SK-N-SH (cell line): ENCODE results near the gene TBC1D13.

Experiments used
- CTCF ChIP-seq: fragments of 200-600 bp; sonication (generic); IDR thresholded peaks from 2 replicates; pipeline ENCODE4 v1.6.1; 2017; ENCODE audit warnings: antibody characterized with exemption, mild to moderate bottlenecking, moderate library complexity
- EP300 ChIP-seq, 2 experiments: IDR thresholded peaks; 2 replicates each; pipeline versions ENCODE4 v1.4.0 to v1.6.1; 2012; ENCODE audit warnings: borderline replicate concordance in 1 of 2, low read depth in 1 of 2, low read length in 1 of 2
- EZH2phosphoT487 ChIP-seq: fragments of 200-600 bp; sonication (generic); IDR thresholded peaks from 2 replicates; pipeline ENCODE4 v1.6.1; 2017; ENCODE audit warnings: low read depth, mixed run types, mild to moderate bottlenecking, antibody characterized with exemption, moderate library complexity, borderline replicate concordance
- GABPA ChIP-seq: IDR thresholded peaks from 2 replicates; pipeline ENCODE4 v1.4.0; 2012; ENCODE audit warnings: low read depth, mild to moderate bottlenecking
- MEF2A ChIP-seq: IDR thresholded peaks from 2 replicates; pipeline ENCODE4 v1.4.0; 2012; ENCODE audit warnings: low read depth, borderline replicate concordance
- MXI1 ChIP-seq: IDR thresholded peaks from 2 replicates; pipeline ENCODE4 v1.6.1; 2012; ENCODE audit warnings: mild to moderate bottlenecking, low read depth, low read length, improper control_type of control experiment
- NFIC ChIP-seq: IDR thresholded peaks from 2 replicates; pipeline ENCODE4 v1.4.0; 2012; ENCODE audit warnings: borderline replicate concordance
- PBX3 ChIP-seq: IDR thresholded peaks from 2 replicates; pipeline ENCODE4; 2012
- POLR2AphosphoS5 ChIP-seq: IDR thresholded peaks from 2 replicates; pipeline ENCODE4 v1.6.1; 2012; ENCODE audit warnings: low read depth, low read length
- RAD21 ChIP-seq: IDR thresholded peaks from 2 replicates; pipeline ENCODE4 v1.6.1; 2012; ENCODE audit warnings: mild to moderate bottlenecking, low read length
- RFX5 ChIP-seq: IDR thresholded peaks from 2 replicates; pipeline ENCODE4 v1.6.1; 2012; ENCODE audit warnings: mild to moderate bottlenecking, improper control_type of control experiment, low read length
- TEAD4 ChIP-seq: IDR thresholded peaks from 2 replicates; pipeline ENCODE4 v1.4.0; 2012; ENCODE audit warnings: mild to moderate bottlenecking, borderline replicate concordance; ENCODE audit not compliant: insufficient read depth
- ZBTB33 ChIP-seq: IDR thresholded peaks from 2 replicates; pipeline ENCODE4 v1.4.0; 2012; ENCODE audit warnings: low read depth, borderline replicate concordance
- TF ChIP-seq, protein P1 (sequence below): fragments of 150-350 bp; IDR thresholded peaks from 2 replicates; pipeline ENCODE4 v1.6.1; 2016; ENCODE audit warnings: mild to moderate bottlenecking, low read depth, low read length

GRCh38 chr9:128770286-128771030 is 16.6 kb upstream of the TBC1D13 start:
- TF ChIP-seq RAD21: no peak
- no peak for TF ChIP-seq CTCF
- TF ChIP-seq TEAD4: no peak
- no peak for TF ChIP-seq GABPA
- TF ChIP-seq PBX3: no peak
- TF ChIP-seq, protein P1, sequence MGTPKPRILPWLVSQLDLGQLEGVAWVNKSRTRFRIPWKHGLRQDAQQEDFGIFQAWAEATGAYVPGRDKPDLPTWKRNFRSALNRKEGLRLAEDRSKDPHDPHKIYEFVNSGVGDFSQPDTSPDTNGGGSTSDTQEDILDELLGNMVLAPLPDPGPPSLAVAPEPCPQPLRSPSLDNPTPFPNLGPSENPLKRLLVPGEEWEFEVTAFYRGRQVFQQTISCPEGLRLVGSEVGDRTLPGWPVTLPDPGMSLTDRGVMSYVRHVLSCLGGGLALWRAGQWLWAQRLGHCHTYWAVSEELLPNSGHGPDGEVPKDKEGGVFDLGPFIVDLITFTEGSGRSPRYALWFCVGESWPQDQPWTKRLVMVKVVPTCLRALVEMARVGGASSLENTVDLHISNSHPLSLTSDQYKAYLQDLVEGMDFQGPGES: no peak
- no peak for TF ChIP-seq MXI1
- no peak for TF ChIP-seq RFX5
- TF ChIP-seq POLR2AphosphoS5: no peak
- TF ChIP-seq ZBTB33: no peak
- no peak for TF ChIP-seq NFIC
- TF ChIP-seq MEF2A: no peak
- no peak for TF ChIP-seq EZH2phosphoT487
- no peak for TF ChIP-seq EP300 (IDR thresholded peaks at IDR 0.05; ENCODE audit: borderline replicate concordance in 1 of 2, low read depth in 1 of 2, low read length in 1 of 2)
